Measurements from ENCODE around the gene PRDM10.

Gene PRDM10

GRCh38 chr11:129864811-129865210 lies 137.8 kb downstream of the PRDM10 start:
- TF ChIP-seq POLR2AphosphoS5 (IDR thresholded peaks at IDR 0.05; ENCODE audit: low read depth, low read length): no peak
- no peak for TF ChIP-seq SIN3A (IDR thresholded peaks at IDR 0.05; ENCODE audit: borderline replicate concordance, insufficient read depth, low read length)
- no peak for TF ChIP-seq FOXP2 (optimal IDR thresholded peaks at IDR 0.05; ENCODE audit: borderline replicate concordance, extremely low read depth, extremely low read length, insufficient read depth)
- no peak for TF ChIP-seq TAF1 (IDR thresholded peaks at IDR 0.05; ENCODE audit: borderline replicate concordance, insufficient read depth, low read length)
- no peak for TF ChIP-seq REST (IDR thresholded peaks at IDR 0.05; ENCODE audit: insufficient read depth in 1 of 2, low read depth in 2 of 2, low read length in 2 of 2)

- no peak for TF ChIP-seq REST (IDR thresholded peaks at IDR 0.05; ENCODE audit: insufficient read depth in 1 of 2, low read depth in 2 of 2, low read length in 2 of 2)
- TF ChIP-seq TAF1 (IDR thresholded peaks at IDR 0.05; ENCODE audit: borderline replicate concordance, insufficient read depth, low read length): no peak
- no peak for TF ChIP-seq POLR2AphosphoS5 (IDR thresholded peaks at IDR 0.05; ENCODE audit: low read depth, low read length)
- TF ChIP-seq SIN3A (IDR thresholded peaks at IDR 0.05; ENCODE audit: borderline replicate concordance, insufficient read depth, low read length): no peak
- no peak for TF ChIP-seq FOXP2 (optimal IDR thresholded peaks at IDR 0.05; ENCODE audit: borderline replicate concordance, extremely low read depth, extremely low read length, insufficient read depth)
Observed at GRCh38 chr11:129861702-129862522, 140.7 kb downstream of the PRDM10 start.

GRCh38 chr11:129856036-129856435 lies 146.6 kb downstream of the PRDM10 start:
- TF ChIP-seq REST (IDR thresholded peaks at IDR 0.05; ENCODE audit: insufficient read depth in 1 of 2, low read depth in 2 of 2, low read length in 2 of 2) (no peak), SIN3A (IDR thresholded peaks at IDR 0.05; ENCODE audit: borderline replicate concordance, insufficient read depth, low read length) (no peak), TAF1 (IDR thresholded peaks at IDR 0.05; ENCODE audit: borderline replicate concordance, insufficient read depth, low read length) (no peak), POLR2AphosphoS5 (IDR thresholded peaks at IDR 0.05; ENCODE audit: low read depth, low read length) (no peak), FOXP2 (optimal IDR thresholded peaks at IDR 0.05; ENCODE audit: borderline replicate concordance, extremely low read depth, extremely low read length, insufficient read depth) (no peak)

GRCh38 chr11:129855086-129855485 lies 147.5 kb downstream of the PRDM10 start:
- TF ChIP-seq FOXP2 (optimal IDR thresholded peaks at IDR 0.05; ENCODE audit: borderline replicate concordance, extremely low read depth, extremely low read length, insufficient read depth) (no peak), SIN3A (IDR thresholded peaks at IDR 0.05; ENCODE audit: borderline replicate concordance, insufficient read depth, low read length) (no peak), REST (IDR thresholded peaks at IDR 0.05; ENCODE audit: insufficient read depth in 1 of 2, low read depth in 2 of 2, low read length in 2 of 2) (no peak), POLR2AphosphoS5 (IDR thresholded peaks at IDR 0.05; ENCODE audit: low read depth, low read length) (no peak), TAF1 (IDR thresholded peaks at IDR 0.05; ENCODE audit: borderline replicate concordance, insufficient read depth, low read length) (no peak)
